CD4-positive, alpha-beta T cell treated with Interferon gamma for 1 hour (primary cell): ENCODE results near the gene PARS2.

Experiments
- DNase-seq: peaks from one replicate; pipeline ENCODE4 v3.0.0-alpha.2; 2020

Gene PARS2

DNA sequence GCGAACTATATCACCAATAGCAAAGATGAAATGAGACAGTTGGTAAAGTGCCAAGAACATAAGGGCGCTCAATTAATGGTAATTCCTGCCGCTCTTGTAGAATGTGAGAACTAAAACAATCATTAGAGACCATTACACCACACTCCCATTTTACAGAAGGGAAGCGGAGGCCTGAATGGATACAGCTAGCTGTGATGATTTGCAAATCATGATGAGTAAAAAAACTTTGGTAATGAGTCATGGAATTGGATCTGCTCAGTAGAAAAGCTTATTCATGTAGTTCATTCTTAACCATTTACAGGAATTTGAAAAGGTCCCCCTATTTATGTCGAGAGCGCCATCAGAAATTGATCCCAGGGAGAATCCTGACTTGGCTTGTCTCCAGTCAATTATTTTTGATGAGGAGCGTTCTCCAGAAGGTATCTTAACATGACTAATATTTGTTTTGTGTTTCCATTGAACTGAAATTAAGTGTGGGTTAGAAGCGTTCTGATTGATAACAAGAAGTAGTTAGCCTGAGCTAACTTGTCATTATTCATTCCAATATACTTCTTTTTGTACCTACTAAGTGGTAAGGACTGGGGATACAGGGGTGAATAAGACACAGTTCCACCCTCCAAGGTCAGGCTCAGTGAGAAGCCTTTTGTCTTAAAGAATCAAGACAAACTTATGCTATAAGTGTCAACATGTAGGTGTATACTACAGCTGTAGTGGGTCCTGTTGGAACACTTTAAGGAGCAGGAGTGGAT lies 47.9 kb downstream of the PARS2 start:
- DNase-seq, result no peak

DNA sequence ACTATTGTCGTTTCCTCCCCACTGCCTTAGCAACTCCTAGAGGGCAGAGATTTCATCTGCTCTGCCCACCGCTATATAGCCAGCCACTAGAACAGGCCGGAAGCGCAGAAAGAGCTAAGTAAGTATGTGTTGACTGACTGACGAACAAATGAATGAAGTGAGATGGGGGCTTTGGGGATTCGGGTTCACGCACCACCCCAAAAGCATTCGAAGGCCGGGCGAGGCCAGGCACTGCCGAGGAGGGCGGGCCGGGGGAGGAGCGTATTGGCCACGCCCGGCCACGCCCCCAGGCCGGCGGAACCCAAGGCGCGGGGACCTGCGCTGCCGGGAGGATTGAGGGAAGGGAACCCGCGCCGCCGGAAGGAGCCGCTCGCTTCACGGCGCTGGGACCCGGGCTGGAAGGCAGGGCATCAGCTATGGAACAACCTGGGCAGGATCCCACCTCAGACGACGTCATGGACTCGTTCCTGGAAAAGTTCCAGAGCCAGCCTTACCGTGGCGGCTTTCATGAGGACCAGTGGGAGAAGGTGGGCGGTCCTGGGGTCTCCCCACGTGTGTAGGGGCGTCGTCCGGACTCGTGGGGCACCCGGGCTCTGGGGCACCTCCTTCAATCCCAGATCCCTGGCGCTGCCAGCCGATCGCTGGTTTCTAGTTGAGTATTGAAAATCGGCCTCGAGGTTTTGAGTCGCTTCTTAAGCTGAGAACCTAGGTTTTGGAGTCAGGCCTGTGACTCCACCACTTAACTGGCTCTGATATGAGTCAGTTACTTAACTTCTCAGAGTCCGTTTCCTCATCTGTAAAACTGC lies 48.6 kb downstream of the PARS2 start, which contains the start of gene TTC4:
Gene TTC4 (plus strand): TSS at position 369 of the 806 bp plus-strand sequence. CDS start 48 bp downstream, at position 417.
- DNase-seq, result peak; percentile 78

DNA sequence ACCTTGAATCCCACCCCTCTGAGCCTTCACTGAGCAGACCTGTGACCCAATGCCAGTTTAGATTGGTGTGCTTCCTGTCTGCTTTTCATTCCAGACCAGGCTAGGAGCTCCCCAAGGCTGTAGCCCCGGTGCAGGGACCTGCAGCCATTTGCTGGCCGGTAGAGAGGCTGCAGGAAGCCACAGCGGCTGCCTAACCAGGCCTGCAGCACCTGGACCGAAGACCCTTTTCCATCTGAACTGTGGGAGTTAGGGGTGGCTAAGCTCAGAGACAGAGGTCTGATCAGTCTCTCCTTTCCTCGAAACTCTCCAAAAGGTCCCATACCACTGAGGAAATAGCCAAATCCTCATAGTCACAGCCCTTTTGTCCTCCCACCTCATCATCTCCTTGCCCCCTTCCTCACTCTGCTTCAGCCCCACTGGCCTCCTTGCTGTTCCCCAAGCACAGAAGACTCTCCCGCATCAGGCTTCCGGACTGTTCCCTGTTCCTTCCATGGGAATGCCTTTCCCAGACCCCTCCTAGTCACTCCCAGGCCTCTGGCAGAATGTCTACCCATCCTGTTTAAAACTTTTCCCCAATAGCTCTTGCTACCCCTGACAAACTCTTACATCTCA lies 49.3 kb downstream of the PARS2 start:
- no peak for DNase-seq

DNA sequence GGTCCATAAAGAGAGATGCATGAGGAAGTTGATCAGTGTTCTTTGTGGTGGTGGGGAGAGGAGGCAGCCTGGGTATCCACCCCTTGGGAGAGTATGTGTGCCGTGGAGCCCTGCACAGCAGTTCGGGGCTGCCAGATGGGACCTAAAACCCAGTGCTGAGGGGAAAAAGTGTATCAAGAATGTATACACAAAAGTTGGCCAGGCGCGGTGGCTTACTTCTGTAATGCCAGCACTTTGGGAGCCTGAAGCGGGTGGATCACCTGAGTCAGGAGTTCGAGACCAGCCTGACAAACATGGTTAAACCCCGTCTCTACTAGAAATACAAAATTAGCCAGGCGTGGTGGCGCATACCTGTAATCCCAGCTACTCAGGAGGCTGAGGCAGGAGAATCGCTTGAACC lies 52.8 kb downstream of the PARS2 start:
- DNase-seq, result no peak

DNA sequence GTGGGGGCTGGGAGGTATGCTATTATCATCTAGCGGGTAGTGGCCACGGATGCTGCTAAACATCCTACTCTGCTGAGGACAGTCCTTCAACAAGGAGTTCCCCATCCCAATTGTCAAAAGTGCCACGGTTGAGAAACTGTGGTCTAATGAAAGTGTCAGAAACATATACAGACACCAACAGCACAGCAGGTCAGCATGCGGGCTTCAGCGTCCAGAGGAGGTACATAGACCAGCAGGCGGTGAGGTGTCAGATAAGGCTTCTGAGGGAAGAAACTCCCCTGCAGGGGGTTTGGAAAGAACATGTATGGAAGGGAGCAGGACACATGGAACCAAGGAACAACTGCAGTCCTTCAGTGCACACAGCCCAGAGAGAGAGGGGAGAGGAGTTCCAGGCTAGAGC lies 53.5 kb downstream of the PARS2 start:
- no peak for DNase-seq

DNA sequence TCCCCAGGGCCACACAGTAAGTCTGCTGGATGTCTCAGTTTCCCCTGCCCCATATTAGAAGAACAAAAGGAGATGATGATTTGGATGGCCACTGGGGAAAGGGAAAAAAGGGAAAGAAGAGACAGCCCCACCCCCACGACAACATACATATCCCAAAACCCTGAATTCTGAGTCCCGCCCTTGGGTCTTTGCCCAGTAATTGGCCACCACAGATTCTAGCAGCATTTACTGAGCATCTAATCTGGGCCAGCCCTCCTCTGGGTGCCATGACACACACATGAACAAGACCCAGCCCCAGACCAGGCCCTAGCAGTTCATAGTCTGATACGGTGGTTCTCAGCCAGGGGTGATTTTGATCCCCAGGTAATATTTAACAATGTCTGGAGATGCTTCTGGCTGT lies 53.9 kb downstream of the PARS2 start:
- DNase-seq, result no peak

DNA sequence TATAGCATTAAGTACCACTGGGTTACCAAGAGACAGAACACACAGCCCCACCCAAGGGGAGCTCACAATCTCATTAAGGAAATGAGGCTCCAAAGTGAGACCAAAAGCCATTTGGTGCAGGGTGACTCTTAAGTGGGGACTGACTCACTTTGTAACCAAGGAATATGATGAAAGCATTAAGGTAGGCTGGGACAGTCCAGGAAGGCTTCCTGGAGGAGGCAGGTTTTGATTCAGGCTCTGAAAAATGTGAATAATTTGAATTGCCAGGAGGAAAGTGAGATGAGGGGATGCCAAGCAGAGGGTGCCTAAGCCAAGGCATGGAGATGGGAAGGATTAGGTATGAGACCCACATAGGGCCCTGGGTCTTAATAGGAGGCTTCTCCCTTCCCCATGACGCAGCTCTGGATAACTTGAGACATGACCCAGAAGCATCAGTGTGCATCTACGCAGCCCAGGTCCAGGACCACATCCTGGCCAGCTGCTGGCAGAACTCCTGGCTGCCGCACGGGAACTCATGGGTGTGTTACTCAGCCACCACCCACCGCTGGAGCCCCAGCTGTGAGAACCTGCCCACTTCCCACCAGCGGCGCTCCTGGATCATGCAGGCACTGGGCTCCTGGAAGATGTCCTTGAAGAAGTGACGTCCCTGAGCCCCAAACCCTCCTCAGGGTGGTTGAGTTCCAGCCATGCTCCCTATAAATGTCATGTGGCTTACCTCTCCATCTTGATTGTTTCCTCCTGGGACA lies 54.6 kb downstream of the PARS2 start:
- no peak for DNase-seq

DNA sequence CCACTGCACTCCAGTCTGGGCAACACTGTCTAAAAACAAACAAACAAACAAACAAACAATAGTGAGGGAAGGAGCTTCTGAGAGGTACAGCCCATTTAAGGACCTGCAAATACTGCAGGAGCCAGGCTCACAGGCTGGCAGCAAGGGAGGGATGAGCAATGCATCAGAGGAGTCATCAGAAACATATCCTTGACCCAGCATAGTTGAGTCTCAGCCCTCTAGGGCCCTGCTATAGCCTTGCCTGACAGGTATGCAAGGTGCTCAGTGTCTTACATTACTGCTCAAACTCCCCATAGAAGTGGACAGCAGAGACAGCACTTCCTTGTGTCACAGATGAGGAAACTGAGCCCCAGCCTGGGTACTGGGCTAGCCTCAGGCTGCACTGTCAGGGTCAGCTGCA lies 55.9 kb downstream of the PARS2 start:
- no peak for DNase-seq
